Trophoblast cell (in vitro differentiated cells and primary cell): Measurements from ENCODE around the gene USP48.

Experiments used
- DNase-seq, 2 donors: peaks; one replicate each; pipeline ENCODE4 v3.0.0-alpha.2; 2016
- H2AFZ ChIP-seq: 2 replicates; pipeline ENCODE4 v1.6.1; 2013; ENCODE audit warnings: low read length, moderate library complexity, mild to moderate bottlenecking; ENCODE audit not compliant: insufficient read depth, poor library complexity
- H2AK5ac ChIP-seq: 2 replicates; pipeline ENCODE4 v1.6.1; 2013; ENCODE audit warnings: mild to moderate bottlenecking, low read length
- H2BK120ac ChIP-seq: 2 replicates; pipeline ENCODE4 v1.6.1; 2013; ENCODE audit warnings: low read length, mild to moderate bottlenecking, moderate library complexity; ENCODE audit not compliant: insufficient read depth, poor library complexity
- H2BK12ac ChIP-seq: 2 replicates; pipeline ENCODE4 v1.6.1; 2013; ENCODE audit warnings: mild to moderate bottlenecking, low read length, moderate library complexity
- H2BK5ac ChIP-seq: 2 replicates; pipeline ENCODE4 v1.6.1; 2013; ENCODE audit warnings: low read length, low read depth, moderate library complexity, mild to moderate bottlenecking; ENCODE audit not compliant: poor library complexity
- H3K14ac ChIP-seq: 2 replicates; pipeline ENCODE4 v1.6.1; 2013; ENCODE audit warnings: mild to moderate bottlenecking, low read length
- H3K18ac ChIP-seq: 2 replicates; pipeline ENCODE4 v1.6.1; 2013; ENCODE audit warnings: mild to moderate bottlenecking, low read length
- H3K23ac ChIP-seq: 2 replicates; pipeline ENCODE4 v1.6.1; 2013; ENCODE audit warnings: low read length
- H3K27ac ChIP-seq: 2 replicates; pipeline ENCODE4 v1.5.1; 2013; ENCODE audit warnings: low read depth, mild to moderate bottlenecking, inconsistent platforms, low read length, moderate library complexity
- H3K27me3 ChIP-seq: 2 replicates; pipeline ENCODE4 v1.6.1; 2013; ENCODE audit warnings: inconsistent platforms, mild to moderate bottlenecking, low read length, moderate library complexity; ENCODE audit not compliant: insufficient read depth
- H3K36me3 ChIP-seq, 2 experiments: 1 replicate in 1 of 2; 2 replicates in 1 of 2; pipeline ENCODE4 v1.6.1; 2013; ENCODE audit warnings: low read length in 2 of 2, mild to moderate bottlenecking in 2 of 2, moderate library complexity in 1 of 2; ENCODE audit not compliant: insufficient read depth in 2 of 2, control insufficient read depth in 1 of 2
- H3K4ac ChIP-seq: 2 replicates; pipeline ENCODE4 v1.6.1; 2013; ENCODE audit warnings: low read depth, mild to moderate bottlenecking, low read length, moderate library complexity
- H3K4me1 ChIP-seq, 2 experiments: 1 replicate in 1 of 2; 2 replicates in 1 of 2; pipeline ENCODE4 v1.6.1; 2013; ENCODE audit warnings: low read length in 2 of 2, mild to moderate bottlenecking in 2 of 2, moderate library complexity in 1 of 2; ENCODE audit not compliant: insufficient read depth in 2 of 2, control insufficient read depth in 1 of 2
- H3K4me2 ChIP-seq: 2 replicates; pipeline ENCODE4 v1.6.1; 2013; ENCODE audit warnings: inconsistent platforms, mild to moderate bottlenecking, low read length, moderate library complexity
- H3K4me3 ChIP-seq: 2 replicates; pipeline ENCODE4 v1.5.1; 2013; ENCODE audit warnings: mild to moderate bottlenecking, low read depth, low read length, inconsistent platforms
- H3K79me1 ChIP-seq: one replicate; pipeline ENCODE4 v1.6.1; 2013; ENCODE audit warnings: low read length
- H3K79me2 ChIP-seq: 2 replicates; pipeline ENCODE4 v1.6.1; 2013; ENCODE audit warnings: low read length, mild to moderate bottlenecking; ENCODE audit not compliant: control insufficient read depth, insufficient read depth, poor library complexity
- H3K9ac ChIP-seq: 2 replicates; pipeline ENCODE4 v1.6.1; 2013; ENCODE audit warnings: mild to moderate bottlenecking, low read length
- H3K9me3 ChIP-seq: 2 replicates; pipeline ENCODE4 v1.6.1; 2013; ENCODE audit warnings: low read depth, mild to moderate bottlenecking, control low read depth, inconsistent platforms, low read length; ENCODE audit not compliant: insufficient read depth
- H4K12ac ChIP-seq: 2 replicates; pipeline ENCODE4 v1.6.1; 2013; ENCODE audit warnings: low read depth, mild to moderate bottlenecking, low read length, moderate library complexity
- H4K8ac ChIP-seq: 2 replicates; pipeline ENCODE4 v1.6.1; 2013; ENCODE audit warnings: low read depth, mild to moderate bottlenecking, low read length, moderate library complexity
- H4K91ac ChIP-seq: one replicate; pipeline ENCODE4 v1.6.1; 2013; ENCODE audit warnings: low read depth, mild to moderate bottlenecking, low read length, moderate library complexity
- WGBS: extraction: QIAGEN DNeasy Blood & Tissue Kit; methylation state at CpG from one replicate; pipeline ENCODE4 v1.1.7; 2013; ENCODE audit warnings: missing lambda C conversion rate; ENCODE audit not compliant: insufficient read length, insufficient coverage; ENCODE audit errors: extremely low coverage; 5-methylcytosine and 5-hydroxymethylcytosine counted together

USP48 gene

DNA sequence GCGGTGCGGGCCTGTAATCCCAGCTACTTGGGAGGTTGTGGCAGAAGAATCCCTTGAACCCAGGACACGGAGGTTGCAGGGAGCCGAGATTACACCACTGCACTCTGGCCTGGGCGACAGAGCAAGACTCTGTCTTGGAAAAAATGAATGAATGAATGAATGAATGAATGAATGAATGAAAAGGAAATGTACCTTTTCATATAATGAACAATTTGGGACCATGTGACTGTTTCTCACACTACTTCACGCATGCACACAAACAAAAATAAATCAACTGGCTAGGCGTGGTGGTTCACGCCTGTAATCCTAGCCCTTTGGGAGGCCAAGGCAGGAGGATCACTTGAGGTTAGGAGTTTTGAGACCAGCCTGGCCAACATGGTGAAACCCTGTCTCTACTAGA lies 24.3 kb downstream of the USP48 start:
- no peak overlapping the region for H2BK5ac ChIP-seq
- no peak overlapping the region for H2BK120ac ChIP-seq
- DNase-seq: no peak
- H4K12ac ChIP-seq: no peak overlapping the region
- no peak overlapping the region for H2BK12ac ChIP-seq
- H2AFZ ChIP-seq: no peak overlapping the region
- no CpG with 5 or more reads among the region's 8 CpGs for WGBS
- H4K91ac ChIP-seq: no peak overlapping the region
- H3K27me3 ChIP-seq: no peaks in the 10 kb centered on the region
- H3K79me1 ChIP-seq: no peaks in the 10 kb centered on the region
- H3K4ac ChIP-seq: no peak overlapping the region
- H3K4me1 ChIP-seq: no peaks in the 10 kb centered on the region
- H3K4me3 ChIP-seq: no peak overlapping the region
- peaks cover 2% of the 10 kb centered on the region for H3K79me2 ChIP-seq
- H3K23ac ChIP-seq: no peak overlapping the region
- no peak overlapping the region for H4K8ac ChIP-seq
- H2AK5ac ChIP-seq: no peak overlapping the region
- H3K4me2 ChIP-seq: no peak overlapping the region
- no peak overlapping the region for H3K27ac ChIP-seq
- H3K36me3 ChIP-seq: peaks cover 17 to 20% of the 10 kb centered on the region in 2 experiments
- no peaks in the 10 kb centered on the region for H3K9me3 ChIP-seq
- H3K9ac ChIP-seq: no peak overlapping the region
- H3K18ac ChIP-seq: no peak overlapping the region
- no peak overlapping the region for H3K14ac ChIP-seq

DNA sequence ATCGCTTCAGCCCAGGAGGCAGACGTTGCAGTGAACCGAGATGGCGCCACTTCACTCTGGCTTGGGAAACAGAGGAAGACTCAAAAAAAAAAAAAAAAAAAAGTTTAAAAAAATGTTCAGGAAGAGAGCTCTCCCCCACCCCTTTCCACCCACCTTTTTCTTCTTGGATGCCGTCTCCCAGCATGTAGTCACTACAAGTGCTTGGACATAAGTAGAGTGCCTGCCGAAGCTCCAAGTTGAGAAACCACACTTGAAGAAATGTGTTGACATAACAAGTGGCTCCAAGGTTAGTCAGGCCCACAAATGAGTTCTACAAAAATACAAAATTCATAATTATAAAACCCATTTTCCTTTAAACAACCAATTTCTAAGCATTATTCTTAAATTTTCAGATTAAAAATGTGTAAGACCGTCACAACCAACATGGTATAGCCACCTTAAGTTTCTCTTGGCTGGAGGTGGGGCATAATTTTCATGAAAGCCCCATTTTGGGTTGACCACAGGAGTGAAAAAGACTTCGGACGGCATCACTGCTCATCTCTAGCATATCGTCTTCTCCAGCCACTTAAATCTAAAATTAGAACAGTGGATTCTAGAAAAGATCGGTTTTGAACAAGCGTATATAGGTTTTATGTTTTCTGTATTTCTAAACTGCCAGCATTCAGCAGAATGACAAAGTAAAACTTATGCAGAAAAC lies 26.4 kb downstream of the USP48 start:
- Histone ChIP-seq H3K14ac (no peak overlapping the region), H2BK5ac (no peak overlapping the region)

DNA sequence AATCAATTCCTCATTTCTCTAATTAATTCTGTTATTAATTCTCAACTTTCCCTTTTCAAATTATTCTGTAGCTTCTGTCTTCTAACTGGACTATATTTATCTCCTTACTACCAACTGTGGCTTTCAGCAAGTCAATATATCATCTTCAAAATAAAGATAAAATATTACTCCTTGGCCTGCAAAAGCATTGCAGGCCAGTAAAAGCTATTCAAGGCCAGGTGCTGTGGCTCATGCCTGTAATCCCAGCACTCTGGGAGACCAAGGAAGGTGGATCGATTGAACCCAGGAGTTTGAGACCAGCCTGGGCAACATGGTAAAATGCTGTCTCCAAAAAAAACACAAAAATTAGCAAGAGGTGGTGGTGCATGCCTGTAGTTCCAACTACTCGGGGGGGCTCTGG lies 27.9 kb downstream of the USP48 start:
- H2BK120ac ChIP-seq: no peak overlapping the region
- no peaks in the 10 kb centered on the region for H3K9me3 ChIP-seq
- no CpG with 5 or more reads among the region's 2 CpGs for WGBS
- H3K9ac ChIP-seq: no peak overlapping the region
- no peak overlapping the region for H2AFZ ChIP-seq
- H3K27me3 ChIP-seq: no peaks in the 10 kb centered on the region
- H3K23ac ChIP-seq: no peak overlapping the region
- H3K27ac ChIP-seq: no peak overlapping the region
- no peaks in the 10 kb centered on the region for H3K4me1 ChIP-seq
- H3K79me1 ChIP-seq: no peaks in the 10 kb centered on the region
- H3K4me2 ChIP-seq: no peak overlapping the region
- no peak overlapping the region for H2BK12ac ChIP-seq
- no peak for DNase-seq
- no peak overlapping the region for H3K4me3 ChIP-seq
- no peak overlapping the region for H4K12ac ChIP-seq
- no peak overlapping the region for H4K91ac ChIP-seq
- no peak overlapping the region for H2BK5ac ChIP-seq
- no peak overlapping the region for H3K14ac ChIP-seq
- no peak overlapping the region for H3K4ac ChIP-seq
- H3K36me3 ChIP-seq: peaks cover 25 to 34% of the 10 kb centered on the region in 2 experiments
- no peak overlapping the region for H2AK5ac ChIP-seq
- H3K79me2 ChIP-seq: no peaks in the 10 kb centered on the region
- H3K18ac ChIP-seq: no peak overlapping the region
- H4K8ac ChIP-seq: no peak overlapping the region

More for the DNA sequence above, 26.4 kb downstream of the USP48 start:
- Histone ChIP-seq H2AFZ (no peak overlapping the region), H3K27me3 (no peaks in the 10 kb centered on the region), H4K12ac (no peak overlapping the region), H3K4ac (no peak overlapping the region), H4K8ac (no peak overlapping the region), H3K18ac (no peak overlapping the region), H2BK120ac (no peak overlapping the region), H3K79me2 (peaks cover 2% of the 10 kb centered on the region), H3K27ac (no peak overlapping the region), H2AK5ac (no peak overlapping the region), H4K91ac (no peak overlapping the region), H3K4me2 (no peak overlapping the region), H3K79me1 (no peaks in the 10 kb centered on the region), H3K23ac (no peak overlapping the region), H3K4me3 (no peak overlapping the region), H3K9ac (no peak overlapping the region), H3K4me1 (no peaks in the 10 kb centered on the region), H3K36me3 (peaks cover 21 to 31% of the 10 kb centered on the region in 2 experiments), H2BK12ac (no peak overlapping the region), H3K9me3 (no peaks in the 10 kb centered on the region)
- DNase-seq: no peak
- no CpG with 5 or more reads among the region's 12 CpGs for WGBS

DNA sequence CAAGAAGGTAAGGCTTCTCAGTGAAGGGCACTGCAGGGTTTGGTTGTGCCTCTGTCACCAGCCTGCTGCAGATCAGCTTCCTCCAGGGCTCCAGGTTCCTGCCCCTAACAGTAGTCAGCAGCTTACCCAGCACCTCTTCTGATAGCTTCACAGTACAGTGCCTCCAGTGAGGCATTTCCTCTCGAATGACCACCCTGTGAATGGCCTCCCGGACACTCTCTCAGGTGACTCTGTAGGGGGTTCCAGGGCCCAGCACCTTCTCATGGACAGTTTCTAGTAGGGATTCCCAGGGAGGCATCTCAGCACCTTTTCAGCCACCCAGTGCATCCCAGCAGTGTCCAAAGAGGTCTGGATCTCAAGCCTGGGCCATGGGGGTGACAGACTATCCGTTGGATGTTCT lies 28.4 kb downstream of the USP48 start:
- no peak overlapping the region for H3K4me2 ChIP-seq
- H4K12ac ChIP-seq: no peak overlapping the region
- no peak for DNase-seq
- H2BK5ac ChIP-seq: no peak overlapping the region
- no CpG with 5 or more reads among the region's 3 CpGs for WGBS
- no peak overlapping the region for H3K4me3 ChIP-seq
- H3K4ac ChIP-seq: no peak overlapping the region
- no peak overlapping the region for H3K27ac ChIP-seq
- no peaks in the 10 kb centered on the region for H3K27me3 ChIP-seq
- no peak overlapping the region for H3K14ac ChIP-seq
- H3K9me3 ChIP-seq: no peaks in the 10 kb centered on the region
- H3K36me3 ChIP-seq: peaks cover 28 to 34% of the 10 kb centered on the region in 2 experiments
- no peak overlapping the region for H3K18ac ChIP-seq
- no peaks in the 10 kb centered on the region for H3K79me2 ChIP-seq
- H3K79me1 ChIP-seq: no peaks in the 10 kb centered on the region
- no peak overlapping the region for H2BK120ac ChIP-seq
- H2BK12ac ChIP-seq: no peak overlapping the region
- H3K9ac ChIP-seq: no peak overlapping the region
- H4K8ac ChIP-seq: no peak overlapping the region
- H2AK5ac ChIP-seq: no peak overlapping the region
- no peak overlapping the region for H2AFZ ChIP-seq
- no peaks in the 10 kb centered on the region for H3K4me1 ChIP-seq
- no peak overlapping the region for H3K23ac ChIP-seq
- H4K91ac ChIP-seq: no peak overlapping the region
